Chondrocyte (in vitro differentiated cells): Measurements from ENCODE around the gene HP1BP3. TPM values are rescaled to one million over a fixed set of nuclear protein-coding genes. Genes with fewer than 3 reads are reported as not detected.

Experiments used
- DNase-seq: peaks from one replicate; pipeline ENCODE4 v3.0.0; 2021; ENCODE audit warnings: mixed read lengths, low spot score
- H3K27ac Mint-ChIP-seq: one replicate; pipeline ENCODE4 v1.8.0; 2021; ENCODE audit warnings: mild to moderate bottlenecking, moderate library complexity, mixed read lengths; ENCODE audit not compliant: unreplicated experiment
- H3K27me3 Mint-ChIP-seq: 2 replicates; pipeline ENCODE4 v1.8.0; 2021; ENCODE audit warnings: low read depth, mixed read lengths
- H3K36me3 Mint-ChIP-seq: 2 replicates; pipeline ENCODE4 v1.8.0; 2021; ENCODE audit warnings: low read depth, mixed read lengths
- H3K4me1 Mint-ChIP-seq: 2 replicates; pipeline ENCODE4 v1.8.0; 2021; ENCODE audit warnings: low read depth, mild to moderate bottlenecking, mixed read lengths
- H3K4me3 Mint-ChIP-seq: one replicate; pipeline ENCODE4 v1.8.0; 2021; ENCODE audit warnings: mild to moderate bottlenecking, moderate library complexity, mixed read lengths; ENCODE audit not compliant: unreplicated experiment
- H3K9me3 Mint-ChIP-seq: 2 replicates; pipeline ENCODE4 v1.8.0; 2021; ENCODE audit warnings: low read depth, mixed read lengths
- CTCF ChIP-seq: fragments of 200-600 bp; sonication (generic); IDR thresholded peaks from 2 replicates; pipeline ENCODE4 v1.5.0; 2021; ENCODE audit warnings: antibody characterized with exemption, mild to moderate bottlenecking, moderate library complexity
- total RNA-seq: library from RNA; stranded (reverse); gene quantifications from 3 replicates; pipeline ENCODE4 v1.2.1, GENCODE V29; 2021

The HP1BP3 gene
- total RNA-seq, 1 donor from 2014 or later: 182 TPM

GRCh38 chr1:20829946-20830345, 42.8 kb upstream of the HP1BP3 start:
- no peaks in the 10 kb centered on the region for H3K27me3 Mint-ChIP-seq
- no peak for DNase-seq
- H3K4me3 Mint-ChIP-seq: no peak overlapping the region
- H3K36me3 Mint-ChIP-seq: peaks cover 5% of the 10 kb centered on the region
- H3K9me3 Mint-ChIP-seq: no peaks in the 10 kb centered on the region
- H3K27ac Mint-ChIP-seq: no peak overlapping the region
- no peak for TF ChIP-seq CTCF
- H3K4me1 Mint-ChIP-seq: peaks cover 8% of the 10 kb centered on the region

DNA sequence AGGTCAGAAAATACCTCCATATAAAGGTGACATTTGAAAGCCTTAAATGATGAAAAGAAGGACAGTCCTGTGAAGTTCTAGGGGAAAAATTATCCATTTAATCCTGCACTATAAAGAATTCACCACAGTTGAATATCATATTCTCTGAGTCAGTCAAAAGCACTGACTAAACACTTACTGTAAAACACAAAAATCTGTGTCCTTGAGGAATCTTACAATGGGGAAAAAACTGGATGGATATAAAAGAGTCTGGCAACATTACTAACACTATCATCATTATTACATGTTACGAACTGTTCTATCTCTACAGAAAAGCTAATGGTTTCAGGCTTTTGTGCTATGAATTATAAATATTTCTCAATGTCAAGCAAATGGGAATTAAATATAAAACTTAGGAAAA, 42.4 kb upstream of the HP1BP3 start:
- Mint-ChIP-seq H3K9me3 (no peaks in the 10 kb centered on the region), H3K4me3 (no peak overlapping the region), H3K27ac (no peak overlapping the region), H3K27me3 (no peaks in the 10 kb centered on the region), H3K36me3 (peaks cover 6% of the 10 kb centered on the region), H3K4me1 (peaks cover 3% of the 10 kb centered on the region)
- no peak for DNase-seq
- TF ChIP-seq CTCF: no peak

DNA sequence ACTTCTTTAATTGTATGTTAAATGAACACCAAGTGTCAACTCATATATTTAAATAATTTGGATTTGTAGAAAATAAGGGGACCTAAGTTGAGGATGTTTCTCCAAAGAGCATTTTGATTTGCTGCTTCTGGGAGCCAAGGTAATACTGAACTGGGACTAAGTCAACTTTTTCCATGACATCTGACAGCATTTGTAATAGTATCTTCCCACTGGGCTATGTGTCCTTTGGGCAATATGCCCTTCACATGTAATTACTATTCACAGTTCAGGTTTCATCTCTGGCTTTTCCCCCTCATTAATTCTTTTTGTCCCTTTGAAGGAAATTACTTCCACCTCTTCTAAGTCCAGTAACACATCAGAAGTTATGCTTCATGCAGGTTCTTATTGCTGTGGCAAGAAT, 36.7 kb upstream of the HP1BP3 start:
- Mint-ChIP-seq H3K27ac (no peak overlapping the region), H3K4me3 (no peak overlapping the region), H3K36me3 (peaks cover 15% of the 10 kb centered on the region), H3K9me3 (no peaks in the 10 kb centered on the region), H3K4me1 (no peaks in the 10 kb centered on the region), H3K27me3 (no peaks in the 10 kb centered on the region)
- no peak for TF ChIP-seq CTCF
- no peak for DNase-seq

DNA sequence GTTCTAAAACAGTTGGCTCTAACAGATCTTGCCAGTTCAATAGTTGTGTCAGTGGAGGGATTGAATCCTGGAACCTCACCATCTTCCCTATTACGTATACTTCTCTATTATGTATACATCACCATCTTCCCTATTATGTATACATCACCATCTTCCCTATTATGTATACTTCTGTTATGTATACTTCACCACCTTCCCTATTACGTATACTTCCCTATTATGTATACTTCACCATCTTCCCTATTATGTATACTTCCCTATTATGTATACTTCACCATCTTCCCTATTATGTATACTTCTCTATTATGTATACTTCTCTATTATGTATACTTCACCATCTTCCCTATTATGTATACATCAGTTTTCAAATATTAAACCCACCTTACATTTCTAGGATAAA, 34.4 kb upstream of the HP1BP3 start:
- no peaks in the 10 kb centered on the region for H3K4me1 Mint-ChIP-seq

GRCh38 chr1:20819818-20820217, 32.7 kb upstream of the HP1BP3 start:
- Mint-ChIP-seq H3K36me3 (peaks cover 11% of the 10 kb centered on the region), H3K27me3 (no peaks in the 10 kb centered on the region), H3K9me3 (no peaks in the 10 kb centered on the region), H3K4me3 (no peak overlapping the region), H3K27ac (no peak overlapping the region), H3K4me1 (no peaks in the 10 kb centered on the region)
- DNase-seq: no peak
- TF ChIP-seq CTCF: no peak

More for the DNA sequence above, 34.4 kb upstream of the HP1BP3 start:
- H3K4me3 Mint-ChIP-seq: no peak overlapping the region
- no peak for TF ChIP-seq CTCF
- DNase-seq: no peak
- no peaks in the 10 kb centered on the region for H3K27me3 Mint-ChIP-seq
- no peaks in the 10 kb centered on the region for H3K9me3 Mint-ChIP-seq
- no peak overlapping the region for H3K27ac Mint-ChIP-seq
- peaks cover 13% of the 10 kb centered on the region for H3K36me3 Mint-ChIP-seq
